SHP77 (cell line): ENCODE data around the gene POLR1B.
"Not testable (repeated sequence)": the region's sequence is repeated elsewhere in the genome, so short reads cannot be mapped to it uniquely, and the experiment has no call there.

Experiments used
- DNase-seq, 2 experiments: peaks; one replicate each; lab custom pipeline; 2025; lab: John Stamatoyannopoulos, UW

Gene POLR1B

DNA sequence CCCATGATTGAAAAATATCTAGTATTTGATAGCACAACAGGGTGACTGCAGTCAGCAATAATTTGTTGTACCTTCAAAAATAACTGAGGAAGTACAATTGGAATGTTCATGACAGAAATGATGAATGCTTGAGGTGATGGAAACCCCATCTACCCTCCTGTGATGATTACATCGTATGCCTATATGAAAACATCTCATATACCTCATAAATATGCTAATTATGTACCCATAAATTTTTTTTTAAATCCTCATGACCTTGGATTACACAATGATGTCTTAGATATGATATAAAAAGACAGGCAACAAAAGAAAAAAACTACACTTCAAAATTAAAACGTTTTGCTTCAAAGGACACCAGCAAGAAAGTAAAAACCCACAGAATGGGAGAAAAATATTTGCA, 1.4 kb upstream of the POLR1B start:
- no peak for DNase-seq

DNA sequence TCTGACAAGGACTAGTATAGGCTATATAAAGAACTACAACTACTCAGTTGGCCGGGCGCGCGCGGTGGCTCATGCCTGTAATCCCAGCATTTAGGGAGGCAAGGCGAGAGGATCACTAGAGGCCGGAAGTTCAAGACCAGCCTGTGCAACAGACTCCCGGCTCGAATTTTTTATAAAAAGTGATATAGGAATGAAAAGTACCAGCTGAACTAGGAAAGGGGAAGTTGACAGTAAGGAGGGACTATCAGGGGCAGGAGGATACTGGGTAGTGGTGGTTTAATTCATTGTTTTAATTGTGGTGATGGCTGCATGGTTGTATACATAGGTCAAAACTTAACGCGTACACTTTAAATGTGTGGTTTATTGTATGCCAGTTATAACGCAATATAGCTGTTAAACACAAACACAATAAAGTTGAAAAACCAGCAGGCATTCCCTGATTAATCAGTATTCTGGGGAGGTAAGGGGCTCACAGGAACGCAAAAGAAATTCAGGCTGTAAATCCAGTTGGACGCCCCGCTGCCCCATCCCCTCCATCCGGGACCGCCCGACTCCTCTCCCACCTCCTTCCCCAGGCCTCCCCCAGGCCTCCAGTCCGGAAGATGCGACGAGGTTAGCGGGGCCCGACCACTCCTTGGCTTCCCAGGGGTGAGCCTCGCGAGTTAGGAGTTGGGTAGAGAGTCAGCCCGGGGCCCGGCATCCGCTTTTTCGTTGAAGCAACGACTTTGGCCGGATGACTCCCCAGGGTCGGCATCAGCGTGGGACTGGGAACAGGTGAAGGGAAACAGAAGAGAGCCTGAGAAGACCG, 746 bp upstream of the POLR1B start:
- DNase-seq, result peak; percentile 25 to 84

- DNase-seq, result peak in 1 of 2 experiments; percentile 3
These were observed 858 bp downstream of the POLR1B start for GRCh38 chr2:112542984-112543661.

DNA sequence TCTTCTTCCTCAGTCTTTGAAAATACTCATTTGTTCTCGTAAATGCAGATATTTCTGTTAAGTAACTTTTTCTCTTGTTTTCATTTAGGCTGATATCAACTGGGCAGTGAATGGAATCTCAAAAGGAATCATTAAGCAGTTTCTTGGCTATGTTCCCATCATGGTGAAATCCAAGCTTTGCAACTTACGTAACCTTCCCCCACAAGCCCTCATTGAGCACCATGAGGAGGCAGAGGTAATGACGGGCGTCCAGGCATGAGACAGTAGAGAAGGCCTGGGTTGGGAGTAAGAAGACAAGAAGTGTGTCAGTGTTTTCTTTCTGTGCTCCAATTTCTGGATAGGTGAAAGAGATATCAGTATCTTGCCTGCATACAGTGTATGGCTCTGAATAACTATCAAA, 5.1 kb downstream of the POLR1B start:
- DNase-seq, result no peak

GRCh38 chr2:112548980-112549379, 6.7 kb downstream of the POLR1B start:
- DNase-seq, result no peak

DNA sequence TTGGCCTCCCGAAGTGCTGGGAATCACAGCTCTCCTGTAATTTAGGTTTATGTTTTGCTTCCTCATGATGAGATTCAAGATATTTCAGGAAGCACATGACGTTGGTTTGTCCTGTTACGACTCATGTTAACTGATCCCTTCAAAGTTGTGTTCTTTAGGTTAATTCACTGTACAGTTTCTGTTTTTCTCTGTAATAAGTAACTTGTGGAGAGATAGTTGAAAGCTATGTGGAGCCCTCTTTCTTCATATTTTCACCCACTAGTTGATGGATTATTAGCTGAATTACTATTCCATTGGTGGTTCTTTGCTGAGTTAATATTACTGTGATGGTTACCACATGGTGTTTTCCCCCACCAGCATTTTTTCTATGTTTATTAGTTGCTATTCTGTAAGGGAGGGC, 23.8 kb downstream of the POLR1B start:
- DNase-seq, result no peak

- DNase-seq, result not testable (repeated sequence)
These were observed 24.2 kb downstream of the POLR1B start for GRCh38 chr2:112566508-112566907.

GRCh38 chr2:112572005-112572404, 29.7 kb downstream of the POLR1B start:
- no peak for DNase-seq

- no peak for DNase-seq
These were observed 35.5 kb downstream of the POLR1B start for GRCh38 chr2:112577756-112578155.

DNA sequence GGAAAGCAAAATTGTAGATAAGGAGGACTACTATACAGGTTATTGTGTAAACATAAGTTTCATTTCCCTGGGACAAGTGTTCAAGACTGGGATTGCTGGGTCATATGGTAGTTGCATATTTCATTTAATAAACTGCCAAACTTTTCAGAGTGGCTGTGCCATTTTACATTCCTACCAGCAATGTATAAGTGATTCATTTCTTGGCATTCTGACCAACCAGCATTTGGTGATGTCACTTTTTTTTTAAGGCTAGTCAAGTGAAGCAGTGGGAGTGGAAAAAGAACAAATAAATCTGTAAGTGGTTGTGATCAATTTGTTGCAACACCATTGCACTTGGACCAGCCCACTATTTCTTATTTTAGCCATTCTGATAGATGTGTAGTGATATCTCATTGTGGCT, 37.0 kb downstream of the POLR1B start:
- no peak for DNase-seq

DNA sequence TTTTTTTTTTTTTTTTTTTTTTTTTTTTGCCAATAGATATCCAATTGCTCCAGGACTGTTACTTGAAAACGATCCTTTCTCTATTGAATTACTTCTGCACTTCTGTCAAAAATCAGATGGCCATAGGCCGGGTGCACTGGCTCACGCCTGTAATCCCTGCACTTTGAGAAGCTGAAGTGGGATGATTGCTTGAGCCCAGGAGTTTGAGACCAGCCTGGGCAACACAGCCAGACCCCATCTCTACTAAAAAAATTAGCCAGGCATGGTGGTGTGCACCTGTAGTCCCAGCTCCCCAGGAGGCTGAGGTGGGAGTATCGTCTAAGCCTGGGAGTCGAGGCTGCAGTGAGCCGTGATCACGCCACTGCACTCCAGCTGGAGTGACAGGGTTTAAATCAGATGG, 37.8 kb downstream of the POLR1B start:
- no peak for DNase-seq

- peak; percentile 28 to 37 for DNase-seq
These were observed 40.1 kb downstream of the POLR1B start for GRCh38 chr2:112582314-112582746.

GRCh38 chr2:112583497-112584133, 41.4 kb downstream of the POLR1B start:
- peak; percentile 50 to 51 for DNase-seq

- peak; percentile 94 to 95 for DNase-seq
These were observed 42.0 kb downstream of the POLR1B start, which contains the start of gene CHCHD5 for GRCh38 chr2:112584134-112584890. CHCHD5 (plus strand) TSS chr2:112584609; CDS start chr2:112584648, 39 bp downstream.

- DNase-seq, result no peak
These were observed 42.6 kb downstream of the POLR1B start for GRCh38 chr2:112584891-112585250.

GRCh38 chr2:112585400-112585799, 43.1 kb downstream of the POLR1B start:
- no peak for DNase-seq

- no peak for DNase-seq
These were observed 43.7 kb downstream of the POLR1B start for GRCh38 chr2:112585873-112586464.

GRCh38 chr2:112588611-112589045, 46.4 kb downstream of the POLR1B start:
- DNase-seq, result peak; percentile 49 to 60

- DNase-seq, result no peak
These were observed 49.1 kb downstream of the POLR1B start for GRCh38 chr2:112591413-112591812.

DNA sequence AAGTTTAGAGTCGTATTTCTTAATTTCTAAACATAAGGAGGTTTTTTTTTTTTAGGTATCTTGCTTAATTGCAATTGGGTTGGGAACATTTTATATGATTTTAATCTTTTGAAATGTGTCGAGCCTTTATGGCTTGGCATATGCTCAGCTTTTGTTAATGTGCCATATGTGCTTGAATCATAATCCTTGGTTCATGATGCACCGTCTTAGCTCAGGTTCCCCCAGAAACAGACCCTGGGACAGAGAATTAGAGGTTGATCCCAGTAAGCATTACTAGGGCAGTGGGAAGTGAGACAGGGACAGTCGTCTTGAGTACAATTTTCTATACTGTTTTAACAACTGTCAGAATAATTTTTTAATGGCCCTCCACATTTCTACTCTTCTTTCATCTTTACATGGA, 51.5 kb downstream of the POLR1B start:
- DNase-seq, result no peak

- no peak for DNase-seq
These were observed 55.5 kb downstream of the POLR1B start for GRCh38 chr2:112597537-112598322.
